ENCODE data around the gene TRIML1. TPM values are rescaled to one million over a fixed set of nuclear protein-coding genes. Genes with fewer than 3 reads are reported as not detected.

The TRIML1 gene
- total and polyA plus RNA-seq, 9 of the 15 experiments (the other 6 are each of a cell fraction or from before 2014, with no cell fraction given), result 0.10 TPM; not detected in 8

DNA sequence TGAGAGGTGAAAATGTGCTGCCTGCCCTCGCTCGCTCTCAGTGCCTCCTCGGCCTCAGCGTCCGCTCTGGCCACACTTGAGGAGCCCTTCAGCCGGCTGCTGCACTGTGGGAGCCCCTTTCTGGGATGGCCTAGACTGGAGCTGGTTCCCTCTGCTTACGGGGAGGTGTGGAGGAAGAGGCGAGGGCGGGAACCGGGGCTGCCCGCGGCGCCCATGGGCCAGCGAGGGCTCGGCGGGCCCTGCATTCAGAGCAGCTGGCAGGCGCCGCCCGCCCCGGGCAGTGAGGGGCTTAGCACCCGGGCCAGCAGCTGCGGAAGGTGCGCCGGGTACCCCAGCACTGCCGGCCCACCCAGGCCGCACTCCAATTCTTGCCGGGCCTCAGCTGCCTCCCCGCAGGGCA, 39.6 kb downstream of the TRIML1 start:
- intact Hi-C loops (cut with micrococcal nuclease) (no loop called here), in situ Hi-C loops (cut with MboI) (no loop called here)
- no peak for TF ChIP-seq POLR3G (IDR thresholded peaks at IDR 0.05; ENCODE audit: extremely low read depth, insufficient read length, insufficient replicate concordance)
- no peak for TF ChIP-seq CXXC5 (CRISPR knock-in tag; IDR thresholded peaks at IDR 0.05)
- TF ChIP-seq, protein P1, sequence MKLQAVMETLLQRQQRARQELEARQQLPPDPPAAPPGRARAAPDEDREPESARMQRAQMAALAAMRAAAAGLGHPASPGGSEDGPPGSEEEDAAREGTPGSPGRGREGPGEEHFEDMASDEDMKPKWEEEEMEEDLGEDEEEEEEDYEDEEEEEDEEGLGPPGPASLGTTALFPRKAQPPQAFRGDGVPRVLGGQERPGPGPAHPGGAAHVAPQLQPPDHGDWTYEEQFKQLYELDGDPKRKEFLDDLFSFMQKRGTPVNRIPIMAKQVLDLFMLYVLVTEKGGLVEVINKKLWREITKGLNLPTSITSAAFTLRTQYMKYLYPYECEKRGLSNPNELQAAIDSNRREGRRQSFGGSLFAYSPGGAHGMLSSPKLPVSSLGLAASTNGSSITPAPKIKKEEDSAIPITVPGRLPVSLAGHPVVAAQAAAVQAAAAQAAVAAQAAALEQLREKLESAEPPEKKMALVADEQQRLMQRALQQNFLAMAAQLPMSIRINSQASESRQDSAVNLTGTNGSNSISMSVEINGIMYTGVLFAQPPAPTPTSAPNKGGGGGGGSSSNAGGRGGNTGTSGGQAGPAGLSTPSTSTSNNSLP (IDR thresholded peaks at IDR 0.05; ENCODE audit: borderline replicate concordance, low read depth, low read length), result no peak
- TF ChIP-seq L3MBTL2 (IDR thresholded peaks at IDR 0.05), result no peak
- TF ChIP-seq, protein P2, sequence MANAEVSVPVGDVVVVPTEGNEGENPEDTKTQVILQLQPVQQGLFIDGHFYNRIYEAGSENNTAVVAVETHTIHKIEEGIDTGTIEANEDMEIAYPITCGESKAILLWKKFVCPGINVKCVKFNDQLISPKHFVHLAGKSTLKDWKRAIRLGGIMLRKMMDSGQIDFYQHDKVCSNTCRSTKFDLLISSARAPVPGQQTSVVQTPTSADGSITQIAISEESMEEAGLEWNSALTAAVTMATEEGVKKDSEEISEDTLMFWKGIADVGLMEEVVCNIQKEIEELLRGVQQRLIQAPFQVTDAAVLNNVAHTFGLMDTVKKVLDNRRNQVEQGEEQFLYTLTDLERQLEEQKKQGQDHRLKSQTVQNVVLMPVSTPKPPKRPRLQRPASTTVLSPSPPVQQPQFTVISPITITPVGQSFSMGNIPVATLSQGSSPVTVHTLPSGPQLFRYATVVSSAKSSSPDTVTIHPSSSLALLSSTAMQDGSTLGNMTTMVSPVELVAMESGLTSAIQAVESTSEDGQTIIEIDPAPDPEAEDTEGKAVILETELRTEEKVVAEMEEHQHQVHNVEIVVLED (CRISPR knock-in tag; IDR thresholded peaks at IDR 0.05), result no peak
- ATAC-seq, result no peak
- Histone ChIP-seq H2AFZ (ENCODE audit: low read depth, low read length) (no peak overlapping the region), H3K4me2 (ENCODE audit: insufficient read depth, low read length) (no peak overlapping the region), H3K9ac (ENCODE audit: insufficient read depth in 1 of 2, low read depth in 2 of 2, low read length in 2 of 2) (no peak overlapping the region), H3K4me1 (replicated peaks in 1 of 2; ENCODE audit: control insufficient read depth in 2 of 2, insufficient read depth in 2 of 2, low read length in 2 of 2) (no peaks in the 10 kb centered on the region), H3K9me1 (ENCODE audit: control insufficient read depth, insufficient read depth, low read length) (no peaks in the 10 kb centered on the region), H3K9me3 (replicated peaks; ENCODE audit: control insufficient read depth, insufficient read depth, low read depth, low read length) (no peaks in the 10 kb centered on the region), H3K79me2 (ENCODE audit: control insufficient read depth, insufficient read depth, low read length) (no peaks in the 10 kb centered on the region), H4K20me1 (replicated peaks; ENCODE audit: control insufficient read depth, insufficient read depth, low read length) (no peaks in the 10 kb centered on the region), H3K27ac (ENCODE audit: extremely low read depth, low read depth, low read length) (no peak overlapping the region), H3K27me3 (ENCODE audit: control insufficient read depth in 2 of 2, insufficient read depth in 2 of 2, low read length in 2 of 2) (no peaks in the 10 kb centered on the region), H3K4me3 (no peak overlapping the region), H3K36me3 (ENCODE audit: control insufficient read depth, insufficient read depth, low read length) (no peaks in the 10 kb centered on the region)
- DNase-seq (ENCODE audit: extremely low read depth in 1 of 4, low spot score in 3 of 4), result no peak
- no peak for FAIRE-seq
- ChIA-PET CTCF (ENCODE audit: low intra/inter-chr PET ratio) (no interaction called here), POLR2A (no interaction called here)
- BruUV-seq (replicated peaks), result no TSS peak
- 0% methylated on average over 11 of the region's 28 CpGs for WGBS (ENCODE audit: insufficient coverage, low coverage, missing lambda C conversion rate)
